GM21360 (cell line): ENCODE results near the gene HPGD.
A peak's percentile ranks its signal among the peaks of the same experiment; 100 is the strongest.
"Not testable (repeated sequence)": the region's sequence is repeated elsewhere in the genome, so short reads cannot be mapped to it uniquely, and the experiment has no call there.

Experiments used
- ATAC-seq: cut with Tn5 transposase; IDR thresholded peaks from one replicate; pipeline ENCODE4 v1.9.1; 2021; ENCODE audit warnings: mild to moderate bottlenecking, moderate library complexity; ENCODE audit not compliant: unreplicated experiment

HPGD gene

GRCh38 chr4:174528226-174528625 is 5.9 kb upstream of the HPGD start:
- no peak for ATAC-seq

- no peak for ATAC-seq
These were observed 4.4 kb upstream of the HPGD start for GRCh38 chr4:174526731-174527130.

- no peak for ATAC-seq
These were observed 2.0 kb upstream of the HPGD start for GRCh38 chr4:174524242-174524641.

GRCh38 chr4:174523025-174523693 is 871 bp upstream of the HPGD start:
- ATAC-seq = no peak

- peak; percentile 18 for ATAC-seq
These were observed 497 bp downstream of the HPGD start for GRCh38 chr4:174521800-174522182.

GRCh38 chr4:174520660-174521059 is 1.6 kb downstream of the HPGD start:
- ATAC-seq = no peak

- no peak for ATAC-seq
These were observed 4.5 kb downstream of the HPGD start for GRCh38 chr4:174517502-174518445.

- no peak for ATAC-seq
These were observed 5.5 kb downstream of the HPGD start for GRCh38 chr4:174516794-174517193.

- ATAC-seq = no peak
These were observed 5.9 kb downstream of the HPGD start for GRCh38 chr4:174516345-174516744.

GRCh38 chr4:174512745-174513144 is 9.5 kb downstream of the HPGD start:
- no peak for ATAC-seq

GRCh38 chr4:174505892-174506291 is 16.4 kb downstream of the HPGD start:
- ATAC-seq = no peak

- no peak for ATAC-seq
These were observed 17.3 kb downstream of the HPGD start for GRCh38 chr4:174505007-174505406.

- no peak for ATAC-seq
These were observed 19.1 kb downstream of the HPGD start for GRCh38 chr4:174503079-174503715.

GRCh38 chr4:174496631-174497432 is 25.5 kb downstream of the HPGD start:
- ATAC-seq = no peak

- no peak for ATAC-seq
These were observed 26.7 kb downstream of the HPGD start for GRCh38 chr4:174495626-174496025.

- ATAC-seq = no peak
These were observed 27.6 kb downstream of the HPGD start for GRCh38 chr4:174494726-174495125.

- ATAC-seq = no peak
These were observed 28.1 kb downstream of the HPGD start for GRCh38 chr4:174494146-174494545.

- ATAC-seq = no peak
These were observed 31.8 kb downstream of the HPGD start for GRCh38 chr4:174490451-174490961.

- ATAC-seq = not testable (repeated sequence)
These were observed 33.9 kb downstream of the HPGD start for GRCh38 chr4:174488368-174488767.

- ATAC-seq = no peak
These were observed 37.3 kb downstream of the HPGD start for GRCh38 chr4:174485025-174485424.

GRCh38 chr4:174483792-174484191 is 38.5 kb downstream of the HPGD start:
- no peak for ATAC-seq
